ENCODE results near the gene TBCEL. TPM values are rescaled to one million over a fixed set of nuclear protein-coding genes. Genes with fewer than 3 reads are reported as not detected.
A peak's percentile ranks its signal among the peaks of the same experiment; 100 is the strongest.

Gene TBCEL
- total RNA-seq, 1 donor from 2014 or later, result 25.0 TPM

GRCh38 chr11:121099364-121099763, 75.5 kb downstream of the TBCEL start:
- intact Hi-C loops (cut with micrococcal nuclease), result no loop called here
- Histone ChIP-seq H3K27me3 (ENCODE audit: low read depth) (no peaks in the 10 kb centered on the region), H3K9me3 (replicated peaks) (no peaks in the 10 kb centered on the region), H3K4me3 (no peak overlapping the region), H3K4me1 (peaks cover 5% of the 10 kb centered on the region), H3K36me3 (no peaks in the 10 kb centered on the region), H3K27ac (replicated peaks) (no peak overlapping the region)
- no peak for DNase-seq
- TF ChIP-seq CTCF (IDR thresholded peaks at IDR 0.05; ENCODE audit: borderline replicate concordance), result no peak

GRCh38 chr11:121099885-121100284, 76.0 kb downstream of the TBCEL start:
- intact Hi-C loops (cut with micrococcal nuclease), result loop anchor here (10.0 kb wide), 1 partner anchor 75 kb away; the partner anchor contains the start of gene TBCEL
- Histone ChIP-seq H3K27ac (replicated peaks) (no peak overlapping the region), H3K27me3 (ENCODE audit: low read depth) (no peaks in the 10 kb centered on the region), H3K4me1 (peaks cover 11% of the 10 kb centered on the region), H3K4me3 (no peak overlapping the region), H3K36me3 (no peaks in the 10 kb centered on the region), H3K9me3 (replicated peaks) (no peaks in the 10 kb centered on the region)
- DNase-seq, result no peak
- no peak for TF ChIP-seq CTCF (IDR thresholded peaks at IDR 0.05; ENCODE audit: borderline replicate concordance)

DNA sequence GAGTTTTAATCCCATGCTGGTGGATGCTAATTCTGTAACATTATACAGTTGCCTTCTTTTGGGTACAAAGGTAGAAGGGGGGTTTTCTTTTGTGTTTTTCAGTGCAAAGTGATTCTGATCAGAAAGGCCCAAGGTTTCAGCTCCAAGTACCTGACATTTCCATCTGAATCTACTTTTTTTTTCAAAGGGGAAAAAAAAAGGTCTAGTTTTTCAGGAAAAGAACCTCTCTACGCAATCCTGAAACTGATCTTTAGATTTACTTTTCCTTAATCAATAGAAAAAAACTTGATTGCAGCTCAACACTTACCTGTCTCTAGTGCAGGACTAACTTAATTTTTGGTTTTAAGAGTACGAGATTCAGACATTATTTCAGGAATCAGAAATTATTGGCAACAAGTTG, 77.0 kb downstream of the TBCEL start, which contains the start of gene TECTA:
TSS of gene TECTA (plus strand) at position 301 of the 400 bp plus-strand sequence. CDS start 1,423 bp downstream, outside the sequence.
- H3K9me3 ChIP-seq (replicated peaks), result no peaks in the 10 kb centered on the region
- intact Hi-C loops (cut with micrococcal nuclease), result loop anchor here (10.0 kb wide), 1 partner anchor 76 kb away; the partner anchor contains the start of gene TBCEL
- no peaks in the 10 kb centered on the region for H3K36me3 ChIP-seq
- peaks cover 21% of the 10 kb centered on the region for H3K4me1 ChIP-seq
- no peak for TF ChIP-seq CTCF (IDR thresholded peaks at IDR 0.05; ENCODE audit: borderline replicate concordance)
- no peaks in the 10 kb centered on the region for H3K27me3 ChIP-seq (ENCODE audit: low read depth)
- no peak within 1 kb of the TSS for H3K4me3 ChIP-seq
- DNase-seq, result no peak
- H3K27ac ChIP-seq (replicated peaks), result no peak within 1 kb of the TSS

- peak; percentile 22 for TF ChIP-seq CTCF (IDR thresholded peaks at IDR 0.05; ENCODE audit: borderline replicate concordance)
- H3K36me3 ChIP-seq, result no peaks in the 10 kb centered on the region
- peak; percentile 45 for DNase-seq
- H3K27ac ChIP-seq (replicated peaks), result peak overlapping the region; percentile 73
- peaks cover 22% of the 10 kb centered on the region for H3K4me1 ChIP-seq
- H3K9me3 ChIP-seq (replicated peaks), result no peaks in the 10 kb centered on the region
- no peak overlapping the region for H3K4me3 ChIP-seq
- intact Hi-C loops (cut with micrococcal nuclease), result loop anchor here (10.0 kb wide), 1 partner anchor 80 kb away; the partner anchor contains the start of gene TBCEL
- no peaks in the 10 kb centered on the region for H3K27me3 ChIP-seq (ENCODE audit: low read depth)
These were observed 80.4 kb downstream of the TBCEL start for GRCh38 chr11:121104312-121104762.

- no peak for TF ChIP-seq CTCF (IDR thresholded peaks at IDR 0.05; ENCODE audit: borderline replicate concordance)
- Histone ChIP-seq H3K27ac (replicated peaks) (peak overlapping the region; percentile 73), H3K27me3 (ENCODE audit: low read depth) (no peaks in the 10 kb centered on the region), H3K4me3 (no peak overlapping the region), H3K4me1 (peaks cover 25% of the 10 kb centered on the region), H3K9me3 (replicated peaks) (no peaks in the 10 kb centered on the region), H3K36me3 (no peaks in the 10 kb centered on the region)
- DNase-seq, result peak; percentile 35
- intact Hi-C loops (cut with micrococcal nuclease), result loop anchor here (10.0 kb wide), 1 partner anchor 80 kb away; the partner anchor contains the start of gene TBCEL
These were observed 81.2 kb downstream of the TBCEL start for GRCh38 chr11:121105063-121105480.

Measured in left ventricle myocardium inferior (tissue), 1 donor.